Left lung (tissue), 10 donors: ENCODE results near the gene IL9R. TPM values are rescaled to one million over a fixed set of nuclear protein-coding genes. Genes with fewer than 3 reads are reported as not detected.
"Not testable (repeated sequence)": the region's sequence is repeated elsewhere in the genome, so short reads cannot be mapped to it uniquely, and the experiment has no call there.

Experiments
- ATAC-seq: fragments of 200-7000 bp; cut with Tn5 transposase; one replicate; pipeline ENCODE4 v1.9.1; 2020; ENCODE audit warnings: moderate library complexity
- DNase-seq, 4 donors: peaks; one replicate each; pipeline ENCODE4 v3.0.0-alpha.2; 2013 to 2020
- H3K27ac ChIP-seq, 2 donors: fragments of 200-600 bp; sonication (generic) in 1 of 2; one replicate each; pipeline versions ENCODE4 v1.5.0 to v1.8.0; 2020 to 2021
- H3K27me3 ChIP-seq, 2 donors: fragments of 200-600 bp; sonication (generic) in 1 of 2; one replicate each; pipeline versions ENCODE4 v1.5.0 to v1.8.0; 2020 to 2021
- H3K36me3 ChIP-seq, 2 donors: fragments of 200-600 bp; sonication (generic) in 1 of 2; one replicate each; pipeline versions ENCODE4 v1.5.0 to v1.8.0; 2020 to 2021
- H3K4me1 ChIP-seq, 2 donors: fragments of 200-600 bp; one replicate each; pipeline ENCODE4 v1.8.0; 2021
- H3K4me3 ChIP-seq, 2 donors: fragments of 200-600 bp; sonication (generic) in 1 of 2; one replicate each; pipeline versions ENCODE4 v1.5.0 to v1.8.0; 2020 to 2021; ENCODE audit warnings: mild to moderate bottlenecking in 1 of 2
- H3K9me3 ChIP-seq, 2 donors: fragments of 200-600 bp; sonication (generic) in 1 of 2; one replicate each; pipeline versions ENCODE4 v1.5.0 to v1.8.0; 2020 to 2021
- intact Hi-C, 2 donors: fragments of 100-400 bp; cut with DNase I; formaldehyde crosslinking; loops; one replicate each; pipeline versions ENCODE4 v1.11.2 to v1.14.2; 2022
- polyA plus RNA-seq, 6 donors: library from polyadenylated mRNA; unstranded; fragments of 120-200 nt; gene quantifications; one replicate each; pipeline ENCODE4 v1.2.1, GENCODE V29; 2013; ENCODE audit not compliant: insufficient read length in 6 of 6
- total RNA-seq, 2 donors: library from RNA; stranded (reverse); fragmentation: NEBNext Ultra II Directional; extraction: Animal tissue kit (Norgen Biotek cat#: 25700); gene quantifications; one replicate each; pipeline ENCODE4 v1.2.1, GENCODE V29; 2021
- donor health status: DM: no; HTN: yes; CAD: no.
- donor health status: DM: no; HTN: no; CAD: no.

Gene IL9R
- total and polyA plus RNA-seq, 8 donors = 0.19 to 1.8 (median 0.26) TPM

DNA sequence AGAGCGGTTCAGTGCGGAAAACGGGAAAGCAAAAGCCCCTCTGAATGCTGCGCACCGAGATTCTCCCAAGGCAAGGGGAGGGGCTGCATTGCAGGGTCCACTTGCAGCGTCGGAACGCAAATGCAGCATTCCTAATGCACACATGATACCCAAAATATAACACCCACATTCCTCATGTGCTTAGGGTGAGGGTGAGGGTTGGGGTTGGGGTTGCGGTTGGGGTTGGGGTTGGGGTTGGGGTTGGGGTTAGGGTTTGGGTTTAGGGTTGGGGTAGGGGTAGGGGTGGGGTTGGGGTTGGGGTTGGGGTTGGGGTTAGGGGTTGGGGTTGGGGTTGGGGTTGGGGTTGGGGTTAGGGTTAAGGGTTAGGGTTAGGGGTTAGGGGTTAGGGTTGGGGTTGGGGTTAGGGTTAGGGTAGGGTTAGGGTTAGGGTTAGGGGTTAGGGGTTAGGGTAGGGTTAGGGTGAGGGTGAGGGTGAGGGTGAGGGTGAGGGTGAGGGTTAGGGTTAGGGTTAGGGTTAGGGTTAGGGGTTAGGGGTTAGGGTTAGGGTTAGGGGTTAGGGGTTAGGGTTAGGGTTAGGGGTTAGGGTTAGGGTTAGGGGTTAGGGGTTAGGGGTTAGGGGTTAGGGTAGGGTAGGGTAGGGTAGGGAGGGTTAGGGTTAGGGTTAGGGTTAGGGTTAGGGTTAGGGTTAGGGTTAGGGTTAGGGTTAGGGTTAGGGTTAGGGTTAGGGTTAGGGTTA, 32.4 kb downstream of the IL9R start:
- H3K4me1 ChIP-seq, H3K27ac ChIP-seq, intact Hi-C loops, H3K36me3 ChIP-seq, H3K4me3 ChIP-seq, H3K9me3 ChIP-seq, H3K27me3 ChIP-seq: not testable (repeated sequence)
- DNase-seq (peak in 1 of 4 donors; percentile 69), ATAC-seq (peak; percentile 37)

DNA sequence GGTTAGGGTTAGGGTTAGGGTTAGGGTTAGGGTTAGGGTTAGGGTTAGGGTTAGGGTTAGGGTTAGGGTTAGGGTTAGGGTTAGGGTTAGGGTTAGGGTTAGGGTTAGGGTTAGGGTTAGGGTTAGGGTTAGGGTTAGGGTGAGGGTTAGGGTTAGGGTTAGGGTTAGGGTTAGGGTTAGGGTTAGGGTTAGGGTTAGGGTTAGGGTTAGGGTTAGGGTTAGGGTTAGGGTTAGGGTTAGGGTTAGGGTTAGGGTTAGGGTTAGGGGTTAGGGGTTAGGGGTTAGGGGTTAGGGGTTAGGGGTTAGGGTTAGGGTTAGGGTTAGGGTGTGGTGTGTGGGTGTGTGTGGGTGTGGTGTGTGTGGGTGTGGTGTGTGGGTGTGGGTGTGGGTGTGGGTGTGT, 33.0 kb downstream of the IL9R start:
- H3K27ac ChIP-seq, DNase-seq, H3K4me1 ChIP-seq, H3K27me3 ChIP-seq, intact Hi-C loops, H3K9me3 ChIP-seq, H3K36me3 ChIP-seq, H3K4me3 ChIP-seq, ATAC-seq: not testable (repeated sequence)

Other genes with a start within 250 kb of the IL9R start
- gene VAMP7, start 116.4 kb upstream of the IL9R start, total RNA-seq = 10 to 100 TPM; 39.0 to 40.5 TPM
- gene VAMP7, start 116.4 kb upstream of the IL9R start, polyA plus RNA-seq = 10 to 100 TPM; 35.9 to 43.9 (median 40.7) TPM